MM.1S (cell line): ENCODE data around the gene CTDSPL2.
"Not testable (repeated sequence)": the region's sequence is repeated elsewhere in the genome, so short reads cannot be mapped to it uniquely, and the experiment has no call there.

Experiments used
- DNase-seq: peaks from one replicate; pipeline ENCODE4 v3.0.0-alpha.2; 2015
- H2AFZ ChIP-seq: fragments of 300-600 bp; sonication (generic); 2 replicates; pipeline ENCODE4 v1.6.0; 2016; ENCODE audit warnings: antibody characterized with exemption, low read length
- H3F3A ChIP-seq: fragments of 300-600 bp; sonication (generic); 2 replicates; pipeline ENCODE4 v1.6.1; 2016; ENCODE audit warnings: mild to moderate bottlenecking, antibody characterized with exemption, low read length, moderate library complexity, mixed read lengths; ENCODE audit not compliant: insufficient read depth
- H3K27ac ChIP-seq: fragments of 300-600 bp; sonication (generic); 2 replicates; pipeline ENCODE4 v1.5.1; 2016; ENCODE audit warnings: mild to moderate bottlenecking, low read length
- H3K27me3 ChIP-seq: fragments of 300-600 bp; sonication (generic); replicated peaks from 2 replicates; pipeline ENCODE4 v1.6.0; 2016; ENCODE audit warnings: low read length; ENCODE audit not compliant: insufficient read depth
- H3K36me3 ChIP-seq: fragments of 300-600 bp; sonication (generic); replicated peaks from 2 replicates; pipeline ENCODE4 v1.6.1; 2016; ENCODE audit warnings: mild to moderate bottlenecking, low read length, mixed read lengths; ENCODE audit not compliant: insufficient read depth
- H3K4me1 ChIP-seq: fragments of 300-600 bp; sonication (generic); 2 replicates; pipeline ENCODE4 v1.6.1; 2016; ENCODE audit warnings: low read length, mixed read lengths
- H3K4me2 ChIP-seq: fragments of 300-600 bp; sonication (generic); 2 replicates; pipeline ENCODE4 v1.6.0; 2016; ENCODE audit warnings: low read depth, low read length
- H3K4me3 ChIP-seq: fragments of 300-600 bp; sonication (generic); 2 replicates; pipeline ENCODE4 v1.5.1; 2016; ENCODE audit warnings: low read length, mixed read lengths
- H3K79me2 ChIP-seq: fragments of 300-600 bp; sonication (generic); 2 replicates; pipeline ENCODE4 v1.6.1; 2016; ENCODE audit warnings: mixed run types, low read length, mixed read lengths
- H3K9ac ChIP-seq: fragments of 300-600 bp; sonication (generic); 2 replicates; pipeline ENCODE4 v1.6.1; 2016; ENCODE audit warnings: low read length, mixed read lengths
- H3K9me2 ChIP-seq: fragments of 300-600 bp; sonication (generic); replicated peaks from 2 replicates; pipeline ENCODE4 v1.6.1; 2016; ENCODE audit warnings: mild to moderate bottlenecking, low read length, mixed read lengths; ENCODE audit not compliant: insufficient read depth
- H3K9me3 ChIP-seq: fragments of 300-600 bp; sonication (generic); replicated peaks from 2 replicates; pipeline ENCODE4 v1.6.1; 2016; ENCODE audit warnings: mild to moderate bottlenecking, low read length, mixed read lengths; ENCODE audit not compliant: insufficient read depth
- H4K20me1 ChIP-seq: fragments of 300-600 bp; sonication (generic); 2 replicates; pipeline ENCODE4 v1.6.1; 2016; ENCODE audit warnings: mild to moderate bottlenecking, low read length, moderate library complexity, mixed read lengths; ENCODE audit not compliant: insufficient read depth
- EZH2 ChIP-seq: fragments of 300-600 bp; sonication (generic); optimal IDR thresholded peaks from 2 replicates; pipeline ENCODE3; 2017; ENCODE audit warnings: low read depth, mild to moderate bottlenecking, antibody characterized with exemption, low read length, mixed read lengths
- EZH2phosphoT487 ChIP-seq: fragments of 300-600 bp; sonication (generic); IDR thresholded peaks from 2 replicates; pipeline ENCODE4 v1.6.1; 2018; ENCODE audit warnings: antibody characterized with exemption, low read length
- TF ChIP-seq, protein P1 (sequence below): fragments of 300-600 bp; sonication (generic); IDR thresholded peaks from 2 replicates; pipeline ENCODE4 v1.5.1; 2016; ENCODE audit warnings: antibody characterized with exemption, low read length, mixed read lengths

The CTDSPL2 gene

DNA sequence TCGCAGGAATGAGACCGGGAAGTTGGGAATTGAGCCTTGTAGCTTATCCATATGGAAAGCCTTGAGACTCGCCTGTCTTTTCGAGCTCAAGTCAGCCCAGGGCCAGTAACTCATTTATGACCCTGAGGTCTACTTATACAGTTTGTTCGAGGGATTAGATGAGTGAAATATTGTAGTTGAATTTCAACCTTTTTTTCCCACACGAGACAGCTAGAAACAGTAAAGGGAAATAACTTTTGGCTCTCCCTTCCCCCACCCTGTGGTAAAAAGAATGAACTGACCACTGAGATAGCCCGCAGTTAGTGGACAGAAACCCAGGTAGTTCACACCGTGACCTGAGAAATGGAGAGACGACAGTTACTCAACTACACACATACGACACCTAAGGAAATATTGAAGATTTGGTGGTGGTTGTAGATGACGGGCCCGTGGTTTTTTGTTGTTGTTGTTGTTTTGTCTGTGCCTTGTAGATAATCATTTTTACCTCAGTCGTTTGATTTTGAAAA lies 110.4 kb downstream of the CTDSPL2 start:
- no peaks in the 10 kb centered on the region for H3K9me2 ChIP-seq
- peak overlapping the region; percentile 79 for H3K27ac ChIP-seq
- no peaks in the 10 kb centered on the region for H3K9me3 ChIP-seq
- peaks cover 10% of the 10 kb centered on the region; the same call in 1 of the 2 replicates for H3K4me1 ChIP-seq
- H3K79me2 ChIP-seq: peaks cover 65% of the 10 kb centered on the region
- no peaks in the 10 kb centered on the region; the same call in 1 of the 2 replicates for H4K20me1 ChIP-seq
- H3K27me3 ChIP-seq: no peaks in the 10 kb centered on the region
- peak overlapping the region; percentile 66 for H3K4me2 ChIP-seq
- H3K4me3 ChIP-seq: peak overlapping the region; percentile 93
- peaks cover 23% of the 10 kb centered on the region for H3F3A ChIP-seq
- no peaks in the 10 kb centered on the region for H3K36me3 ChIP-seq
- H2AFZ ChIP-seq: peak overlapping the region; percentile 54; the same call in 1 of the 2 replicates
- DNase-seq: no peak
- TF ChIP-seq EZH2: no peak
- TF ChIP-seq, protein P1, sequence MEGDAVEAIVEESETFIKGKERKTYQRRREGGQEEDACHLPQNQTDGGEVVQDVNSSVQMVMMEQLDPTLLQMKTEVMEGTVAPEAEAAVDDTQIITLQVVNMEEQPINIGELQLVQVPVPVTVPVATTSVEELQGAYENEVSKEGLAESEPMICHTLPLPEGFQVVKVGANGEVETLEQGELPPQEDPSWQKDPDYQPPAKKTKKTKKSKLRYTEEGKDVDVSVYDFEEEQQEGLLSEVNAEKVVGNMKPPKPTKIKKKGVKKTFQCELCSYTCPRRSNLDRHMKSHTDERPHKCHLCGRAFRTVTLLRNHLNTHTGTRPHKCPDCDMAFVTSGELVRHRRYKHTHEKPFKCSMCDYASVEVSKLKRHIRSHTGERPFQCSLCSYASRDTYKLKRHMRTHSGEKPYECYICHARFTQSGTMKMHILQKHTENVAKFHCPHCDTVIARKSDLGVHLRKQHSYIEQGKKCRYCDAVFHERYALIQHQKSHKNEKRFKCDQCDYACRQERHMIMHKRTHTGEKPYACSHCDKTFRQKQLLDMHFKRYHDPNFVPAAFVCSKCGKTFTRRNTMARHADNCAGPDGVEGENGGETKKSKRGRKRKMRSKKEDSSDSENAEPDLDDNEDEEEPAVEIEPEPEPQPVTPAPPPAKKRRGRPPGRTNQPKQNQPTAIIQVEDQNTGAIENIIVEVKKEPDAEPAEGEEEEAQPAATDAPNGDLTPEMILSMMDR: no peak
- TF ChIP-seq EZH2phosphoT487: no peak
- peak overlapping the region; percentile 88 for H3K9ac ChIP-seq

DNA sequence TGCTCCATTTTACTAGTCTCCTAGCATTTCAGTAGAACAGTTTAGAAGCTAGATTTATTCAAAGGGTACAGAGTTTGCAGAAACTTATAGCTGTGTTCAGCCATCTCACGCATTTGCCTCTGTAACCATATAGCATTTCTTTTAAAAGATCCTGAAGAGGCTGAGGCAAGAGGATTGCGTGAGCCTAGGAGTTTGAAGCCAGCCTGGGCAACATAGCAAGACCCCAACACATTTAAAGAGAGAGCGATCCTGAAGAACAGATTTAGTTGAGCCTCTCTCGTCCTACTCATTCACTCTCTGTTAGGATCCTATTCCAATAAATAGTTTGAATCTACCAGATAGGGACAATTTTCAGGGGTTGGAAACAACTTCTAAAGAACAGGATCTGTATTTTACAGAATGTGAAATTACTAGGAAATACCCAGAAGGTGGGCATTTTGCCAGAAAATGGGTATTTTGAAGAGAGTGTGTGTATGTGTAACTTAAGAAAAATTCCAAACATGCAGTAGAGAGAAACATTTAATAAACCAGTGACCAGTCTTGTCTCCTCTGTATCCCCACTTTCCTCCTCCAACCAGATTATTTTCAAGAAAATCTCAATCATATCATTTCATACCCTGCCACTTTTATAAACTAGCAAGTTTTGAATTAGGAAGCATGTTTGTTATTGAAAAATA lies 114.0 kb downstream of the CTDSPL2 start:
- H3K79me2 ChIP-seq: peaks cover 91% of the 10 kb centered on the region
- H2AFZ ChIP-seq: no peak overlapping the region
- no peak for DNase-seq
- peaks cover 13% of the 10 kb centered on the region for H4K20me1 ChIP-seq
- no peaks in the 10 kb centered on the region for H3K9me2 ChIP-seq
- H3K27me3 ChIP-seq: no peaks in the 10 kb centered on the region
- no peak for TF ChIP-seq EZH2phosphoT487
- no peak overlapping the region for H3K4me2 ChIP-seq
- H3K9ac ChIP-seq: no peak overlapping the region
- peaks cover 23% of the 10 kb centered on the region for H3K4me1 ChIP-seq
- H3F3A ChIP-seq: peaks cover 27% of the 10 kb centered on the region
- no peak overlapping the region for H3K4me3 ChIP-seq
- H3K9me3 ChIP-seq: no peaks in the 10 kb centered on the region
- no peaks in the 10 kb centered on the region for H3K36me3 ChIP-seq
- H3K27ac ChIP-seq: no peak overlapping the region

DNA sequence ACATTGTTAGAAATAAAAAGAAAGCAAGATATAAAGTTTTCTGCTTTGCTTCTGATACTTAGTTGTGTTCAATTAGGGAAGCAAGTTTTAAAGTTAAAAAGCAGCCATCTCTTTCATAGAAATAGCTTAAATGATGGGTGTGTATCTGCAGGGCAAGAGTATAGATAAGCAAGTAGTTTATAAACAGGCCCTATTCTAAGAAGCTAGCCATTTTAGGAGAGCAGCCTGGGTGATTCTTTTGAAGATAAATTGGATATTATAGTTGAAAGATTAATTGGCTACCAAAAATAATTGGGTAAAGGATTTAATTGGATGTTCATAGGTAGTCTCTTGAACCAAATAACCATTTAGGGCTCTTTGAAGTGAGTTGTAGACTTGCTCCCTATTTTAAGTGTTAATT lies 115.2 kb downstream of the CTDSPL2 start:
- Histone ChIP-seq H4K20me1 (peaks cover 18% of the 10 kb centered on the region), H3K4me3 (no peak overlapping the region), H3K36me3 (no peaks in the 10 kb centered on the region), H2AFZ (no peak overlapping the region), H3K4me2 (no peak overlapping the region), H3K79me2 (peaks cover 96% of the 10 kb centered on the region), H3K9me2 (no peaks in the 10 kb centered on the region), H3K9ac (no peak overlapping the region), H3K27ac (no peak overlapping the region), H3F3A (peaks cover 21% of the 10 kb centered on the region), H3K9me3 (no peaks in the 10 kb centered on the region), H3K4me1 (peaks cover 26% of the 10 kb centered on the region), H3K27me3 (no peaks in the 10 kb centered on the region)
- DNase-seq: no peak
- no peak for TF ChIP-seq EZH2phosphoT487
- TF ChIP-seq, protein P1: no peak
- no peak for TF ChIP-seq EZH2

DNA sequence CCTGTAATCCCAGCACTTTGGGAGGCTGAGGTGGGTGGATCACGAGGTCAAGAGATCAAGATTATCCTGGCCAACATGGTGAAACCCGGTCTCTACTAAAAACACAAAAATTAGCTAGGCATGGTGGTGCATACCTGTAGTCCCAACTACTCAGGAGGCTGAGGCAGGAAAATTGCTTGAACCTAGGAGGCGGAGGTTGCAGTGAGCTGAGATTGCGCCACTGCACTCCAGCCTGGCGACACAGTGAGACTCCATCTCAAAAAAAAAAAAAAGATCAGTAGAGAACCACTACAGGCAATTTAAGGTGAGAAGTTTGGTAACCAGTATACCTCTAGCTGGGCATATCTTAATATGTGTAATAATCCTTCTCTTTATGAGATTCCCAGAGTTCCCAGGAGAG lies 117.3 kb downstream of the CTDSPL2 start:
- not testable (repeated sequence) for H3K4me3 ChIP-seq, H3K36me3 ChIP-seq, DNase-seq, H3K27me3 ChIP-seq, H3K9ac ChIP-seq, H3K27ac ChIP-seq, H2AFZ ChIP-seq, H3K9me3 ChIP-seq, H3K9me2 ChIP-seq
- Histone ChIP-seq H4K20me1 (peaks cover 18% of the 10 kb centered on the region), H3F3A (peaks cover 18% of the 10 kb centered on the region), H3K4me2 (peak overlapping the region; percentile 60), H3K79me2 (peaks cover 96% of the 10 kb centered on the region), H3K4me1 (peaks cover 20% of the 10 kb centered on the region)
